HepG2 (cell line): ENCODE results near the gene LIMD2. TPM values are rescaled to one million over a fixed set of nuclear protein-coding genes. Genes with fewer than 3 reads are reported as not detected.

Experiments
- ARHGAP35 ChIP-seq: sonication (generic); formaldehyde crosslinking; IDR thresholded peaks from 2 replicates; pipeline ENCODE4 v1.9.0; 2022; ENCODE audit warnings: mild to moderate bottlenecking, inconsistent platforms, moderate library complexity, missing genetic modification reagents, borderline replicate concordance
- CBX1 ChIP-seq: IDR thresholded peaks from one replicate; pipeline ENCODE4 v1.6.1; 2016; ENCODE audit warnings: antibody characterized with exemption, low read depth
- CEBPG ChIP-seq: IDR thresholded peaks from 2 replicates; pipeline ENCODE4 v1.6.1; 2016
- HES4 ChIP-seq: sonication (generic); formaldehyde crosslinking; IDR thresholded peaks from 2 replicates; pipeline ENCODE4 v1.9.0; 2021; ENCODE audit warnings: mild to moderate bottlenecking, missing genetic modification reagents, borderline replicate concordance
- NR2F1 ChIP-seq, 2 experiments: fragments of 450-650 bp in 1 of 2; formaldehyde crosslinking in 1 of 2; IDR thresholded peaks; 2 replicates each; pipeline versions ENCODE4 v1.5.0 to v1.6.1; 2016 to 2020; ENCODE audit warnings: mild to moderate bottlenecking in 1 of 2, missing compliant biosample characterization in 1 of 2, missing genetic modification reagents in 1 of 2, moderate library complexity in 1 of 2
- NR2F6 ChIP-seq, 2 experiments: IDR thresholded peaks; 2 replicates each; pipeline ENCODE4 v1.6.1; 2016; ENCODE audit warnings: antibody characterized with exemption in 1 of 2, mild to moderate bottlenecking in 1 of 2
- RBM22 ChIP-seq: fragments of 200-400 bp; formaldehyde crosslinking; optimal IDR thresholded peaks from 2 replicates; pipeline ENCODE3; 2017; ENCODE audit warnings: mild to moderate bottlenecking, low read length, moderate library complexity
- RXRA ChIP-seq: sonication (generic); formaldehyde crosslinking; IDR thresholded peaks from 2 replicates; pipeline ENCODE4 v1.5.1; 2020; ENCODE audit warnings: missing genetic modification reagents
- SIN3B ChIP-seq: fragments of 150-350 bp; IDR thresholded peaks from 2 replicates; pipeline ENCODE4 v1.6.1; 2014; ENCODE audit warnings: low read length
- SMC3 ChIP-seq: IDR thresholded peaks from 2 replicates; pipeline ENCODE4 v1.6.1; 2011; ENCODE audit warnings: low read length, improper control_type of control experiment
- SPEN ChIP-seq: sonication (generic); formaldehyde crosslinking; IDR thresholded peaks from 2 replicates; pipeline ENCODE4 v1.5.1; 2020; ENCODE audit warnings: low read depth, mild to moderate bottlenecking, missing genetic modification reagents
- SRF ChIP-seq: IDR thresholded peaks from 2 replicates; pipeline ENCODE4 v1.6.1; 2011; ENCODE audit warnings: mild to moderate bottlenecking, low read depth, low read length, moderate library complexity
- YY1 ChIP-seq: IDR thresholded peaks from 2 replicates; pipeline ENCODE4 v1.6.1; 2011; ENCODE audit warnings: low read length, low read depth, moderate library complexity, mild to moderate bottlenecking; ENCODE audit not compliant: insufficient read depth, insufficient replicate concordance
- ZFP90 ChIP-seq: sonication (generic); formaldehyde crosslinking; IDR thresholded peaks from 2 replicates; pipeline ENCODE4 v1.8.0; 2022; ENCODE audit warnings: missing genetic modification reagents, mild to moderate bottlenecking, inconsistent platforms, borderline replicate concordance
- ZNF337 ChIP-seq: sonication (generic); formaldehyde crosslinking; IDR thresholded peaks from 2 replicates; pipeline ENCODE4 v1.5.1; 2020; ENCODE audit warnings: missing genetic modification reagents, low read depth, mild to moderate bottlenecking, borderline replicate concordance
- ZNF446 ChIP-seq: sonication (generic); formaldehyde crosslinking; IDR thresholded peaks from 2 replicates; pipeline ENCODE4 v1.5.0; 2020; ENCODE audit warnings: mild to moderate bottlenecking, missing genetic modification reagents
- ZNF619 ChIP-seq: sonication (generic); formaldehyde crosslinking; IDR thresholded peaks from 2 replicates; pipeline ENCODE4 v1.4.0; 2020; ENCODE audit warnings: mild to moderate bottlenecking, missing genetic modification reagents
- polyA plus RNA-seq, 8 experiments: library from polyadenylated mRNA; depleted of rRNA in 3 of 8; stranded (reverse) in 7 of 8; unstranded in 1 of 8; fragments of >200 nt; fragmentation: Illumina TruSeq in 4 of 8; extraction: Trizol in 4 of 8; gene quantifications; 2 replicates each; pipeline versions ENCODE4 v1.2.1 to v1.2.3, GENCODE V29; 2011 to 2016; ENCODE audit warnings: low read depth in 4 of 8, missing spikeins in 1 of 8, mixed read lengths in 1 of 8; ENCODE audit not compliant: insufficient read depth in 1 of 8
- total RNA-seq, 5 experiments: library from RNA; depleted of rRNA; stranded (reverse); fragments of >200 nt; fragmentation: Illumina TruSeq; extraction: Trizol; gene quantifications; 2 replicates each; pipeline ENCODE4 v1.2.3, GENCODE V29; 2016; ENCODE audit warnings: low read depth in 1 of 5
- TF ChIP-seq, protein P1 (sequence below): sonication (generic); formaldehyde crosslinking; IDR thresholded peaks from 2 replicates; pipeline ENCODE4 v1.4.0; 2020; ENCODE audit warnings: missing genetic modification reagents
- TF ChIP-seq, protein P2 (sequence below): conservative IDR thresholded peaks from 2 replicates; pipeline ENCODE4 v1.6.1; 2018; ENCODE audit warnings: missing genetic modification reagents
- TF ChIP-seq, protein P3 (sequence below): IDR thresholded peaks from 2 replicates; pipeline ENCODE4 v1.6.1; 2016; ENCODE audit warnings: low read depth, missing genetic modification reagents, missing compliant biosample characterization

Gene LIMD2
- total and polyA plus RNA-seq, 2 of the 13 experiments (the other 11 are each of a cell fraction or from before 2014, with no cell fraction given) = 9.0 to 20.8 TPM

DNA sequence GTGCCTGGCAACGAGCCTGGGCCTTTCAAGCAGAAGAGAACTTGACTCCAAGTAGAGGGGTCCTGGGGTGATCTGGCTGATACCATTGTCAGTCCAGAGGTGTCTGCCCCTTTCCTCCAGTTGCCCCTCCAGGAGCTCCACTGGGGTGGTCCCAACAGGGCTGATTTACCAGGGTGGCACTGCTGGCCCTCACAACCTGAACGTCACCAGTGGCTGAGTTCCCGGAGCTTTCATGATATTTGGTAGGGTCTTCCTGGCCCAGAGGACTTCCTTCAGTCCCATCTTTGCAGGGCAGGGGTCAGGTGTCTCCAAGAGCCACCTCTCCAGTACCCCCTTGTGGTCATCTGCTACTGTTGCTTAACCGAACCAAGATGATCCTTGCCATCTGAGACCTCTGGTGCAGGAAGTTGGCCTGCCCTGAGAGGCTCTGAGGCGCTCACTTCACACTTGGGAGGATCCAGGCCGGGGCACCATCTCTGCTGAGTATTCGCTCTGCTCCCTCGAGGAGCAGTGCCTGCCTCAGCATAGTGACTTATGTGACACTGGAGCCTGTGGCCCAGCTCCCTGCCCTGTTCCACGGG, 3.5 kb downstream of the LIMD2 start (continued):
- TF ChIP-seq NR2F6 (IDR thresholded peaks at IDR 0.05) (no peak), NR2F6 (CRISPR knock-in tag; IDR thresholded peaks at IDR 0.05) (peak; percentile 37; the same call in 1 of the 2 replicates), ZNF619 (CRISPR knock-in tag) (0 out of 2 replicates have a peak, but pooled peaks have one; percentile 24), SPEN (no peak), YY1 (no peak), SIN3B (no peak), CBX1 (no peak), ZFP90 (no peak), RBM22 (no peak), RXRA (peak; percentile 59; the same call in 1 of the 2 replicates), SMC3 (peak; percentile 21; the same call in 1 of the 2 replicates), ZNF446 (CRISPR knock-in tag) (no peak), HES4 (CRISPR knock-in tag) (peak; percentile 6; the same call in 1 of the 2 replicates), CEBPG (CRISPR knock-in tag) (peak; percentile 75), NR2F1 (CRISPR knock-in tag; IDR thresholded peaks at IDR 0.05) (no peak), ZNF337 (CRISPR knock-in tag) (no peak), SRF (no peak), ARHGAP35 (no peak)
- TF ChIP-seq, protein P1, sequence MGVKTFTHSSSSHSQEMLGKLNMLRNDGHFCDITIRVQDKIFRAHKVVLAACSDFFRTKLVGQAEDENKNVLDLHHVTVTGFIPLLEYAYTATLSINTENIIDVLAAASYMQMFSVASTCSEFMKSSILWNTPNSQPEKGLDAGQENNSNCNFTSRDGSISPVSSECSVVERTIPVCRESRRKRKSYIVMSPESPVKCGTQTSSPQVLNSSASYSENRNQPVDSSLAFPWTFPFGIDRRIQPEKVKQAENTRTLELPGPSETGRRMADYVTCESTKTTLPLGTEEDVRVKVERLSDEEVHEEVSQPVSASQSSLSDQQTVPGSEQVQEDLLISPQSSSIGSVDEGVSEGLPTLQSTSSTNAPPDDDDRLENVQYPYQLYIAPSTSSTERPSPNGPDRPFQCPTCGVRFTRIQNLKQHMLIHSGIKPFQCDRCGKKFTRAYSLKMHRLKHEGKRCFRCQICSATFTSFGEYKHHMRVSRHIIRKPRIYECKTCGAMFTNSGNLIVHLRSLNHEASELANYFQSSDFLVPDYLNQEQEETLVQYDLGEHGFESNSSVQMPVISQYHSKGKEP (CRISPR knock-in tag) = no peak
- TF ChIP-seq, protein P2, sequence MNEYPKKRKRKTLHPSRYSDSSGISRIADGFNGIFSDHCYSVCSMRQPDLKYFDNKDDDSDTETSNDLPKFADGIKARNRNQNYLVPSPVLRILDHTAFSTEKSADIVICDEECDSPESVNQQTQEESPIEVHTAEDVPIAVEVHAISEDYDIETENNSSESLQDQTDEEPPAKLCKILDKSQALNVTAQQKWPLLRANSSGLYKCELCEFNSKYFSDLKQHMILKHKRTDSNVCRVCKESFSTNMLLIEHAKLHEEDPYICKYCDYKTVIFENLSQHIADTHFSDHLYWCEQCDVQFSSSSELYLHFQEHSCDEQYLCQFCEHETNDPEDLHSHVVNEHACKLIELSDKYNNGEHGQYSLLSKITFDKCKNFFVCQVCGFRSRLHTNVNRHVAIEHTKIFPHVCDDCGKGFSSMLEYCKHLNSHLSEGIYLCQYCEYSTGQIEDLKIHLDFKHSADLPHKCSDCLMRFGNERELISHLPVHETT (CRISPR knock-in tag) = no peak
- TF ChIP-seq, protein P3, sequence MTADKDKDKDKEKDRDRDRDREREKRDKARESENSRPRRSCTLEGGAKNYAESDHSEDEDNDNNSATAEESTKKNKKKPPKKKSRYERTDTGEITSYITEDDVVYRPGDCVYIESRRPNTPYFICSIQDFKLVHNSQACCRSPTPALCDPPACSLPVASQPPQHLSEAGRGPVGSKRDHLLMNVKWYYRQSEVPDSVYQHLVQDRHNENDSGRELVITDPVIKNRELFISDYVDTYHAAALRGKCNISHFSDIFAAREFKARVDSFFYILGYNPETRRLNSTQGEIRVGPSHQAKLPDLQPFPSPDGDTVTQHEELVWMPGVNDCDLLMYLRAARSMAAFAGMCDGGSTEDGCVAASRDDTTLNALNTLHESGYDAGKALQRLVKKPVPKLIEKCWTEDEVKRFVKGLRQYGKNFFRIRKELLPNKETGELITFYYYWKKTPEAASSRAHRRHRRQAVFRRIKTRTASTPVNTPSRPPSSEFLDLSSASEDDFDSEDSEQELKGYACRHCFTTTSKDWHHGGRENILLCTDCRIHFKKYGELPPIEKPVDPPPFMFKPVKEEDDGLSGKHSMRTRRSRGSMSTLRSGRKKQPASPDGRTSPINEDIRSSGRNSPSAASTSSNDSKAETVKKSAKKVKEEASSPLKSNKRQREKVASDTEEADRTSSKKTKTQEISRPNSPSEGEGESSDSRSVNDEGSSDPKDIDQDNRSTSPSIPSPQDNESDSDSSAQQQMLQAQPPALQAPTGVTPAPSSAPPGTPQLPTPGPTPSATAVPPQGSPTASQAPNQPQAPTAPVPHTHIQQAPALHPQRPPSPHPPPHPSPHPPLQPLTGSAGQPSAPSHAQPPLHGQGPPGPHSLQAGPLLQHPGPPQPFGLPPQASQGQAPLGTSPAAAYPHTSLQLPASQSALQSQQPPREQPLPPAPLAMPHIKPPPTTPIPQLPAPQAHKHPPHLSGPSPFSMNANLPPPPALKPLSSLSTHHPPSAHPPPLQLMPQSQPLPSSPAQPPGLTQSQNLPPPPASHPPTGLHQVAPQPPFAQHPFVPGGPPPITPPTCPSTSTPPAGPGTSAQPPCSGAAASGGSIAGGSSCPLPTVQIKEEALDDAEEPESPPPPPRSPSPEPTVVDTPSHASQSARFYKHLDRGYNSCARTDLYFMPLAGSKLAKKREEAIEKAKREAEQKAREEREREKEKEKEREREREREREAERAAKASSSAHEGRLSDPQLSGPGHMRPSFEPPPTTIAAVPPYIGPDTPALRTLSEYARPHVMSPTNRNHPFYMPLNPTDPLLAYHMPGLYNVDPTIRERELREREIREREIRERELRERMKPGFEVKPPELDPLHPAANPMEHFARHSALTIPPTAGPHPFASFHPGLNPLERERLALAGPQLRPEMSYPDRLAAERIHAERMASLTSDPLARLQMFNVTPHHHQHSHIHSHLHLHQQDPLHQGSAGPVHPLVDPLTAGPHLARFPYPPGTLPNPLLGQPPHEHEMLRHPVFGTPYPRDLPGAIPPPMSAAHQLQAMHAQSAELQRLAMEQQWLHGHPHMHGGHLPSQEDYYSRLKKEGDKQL = no peak
